HG03439 (cell line): ENCODE data around the gene VAMP2.
A peak's percentile ranks its signal among the peaks of the same experiment; 100 is the strongest.
"Not testable (repeated sequence)": the region's sequence is repeated elsewhere in the genome, so short reads cannot be mapped to it uniquely, and the experiment has no call there.

ENCODE experiments used
- ATAC-seq: cut with Tn5 transposase; IDR thresholded peaks from one replicate; pipeline ENCODE4 v1.9.1; 2021; ENCODE audit warnings: mild to moderate bottlenecking, moderate library complexity; ENCODE audit not compliant: unreplicated experiment

VAMP2 gene

DNA sequence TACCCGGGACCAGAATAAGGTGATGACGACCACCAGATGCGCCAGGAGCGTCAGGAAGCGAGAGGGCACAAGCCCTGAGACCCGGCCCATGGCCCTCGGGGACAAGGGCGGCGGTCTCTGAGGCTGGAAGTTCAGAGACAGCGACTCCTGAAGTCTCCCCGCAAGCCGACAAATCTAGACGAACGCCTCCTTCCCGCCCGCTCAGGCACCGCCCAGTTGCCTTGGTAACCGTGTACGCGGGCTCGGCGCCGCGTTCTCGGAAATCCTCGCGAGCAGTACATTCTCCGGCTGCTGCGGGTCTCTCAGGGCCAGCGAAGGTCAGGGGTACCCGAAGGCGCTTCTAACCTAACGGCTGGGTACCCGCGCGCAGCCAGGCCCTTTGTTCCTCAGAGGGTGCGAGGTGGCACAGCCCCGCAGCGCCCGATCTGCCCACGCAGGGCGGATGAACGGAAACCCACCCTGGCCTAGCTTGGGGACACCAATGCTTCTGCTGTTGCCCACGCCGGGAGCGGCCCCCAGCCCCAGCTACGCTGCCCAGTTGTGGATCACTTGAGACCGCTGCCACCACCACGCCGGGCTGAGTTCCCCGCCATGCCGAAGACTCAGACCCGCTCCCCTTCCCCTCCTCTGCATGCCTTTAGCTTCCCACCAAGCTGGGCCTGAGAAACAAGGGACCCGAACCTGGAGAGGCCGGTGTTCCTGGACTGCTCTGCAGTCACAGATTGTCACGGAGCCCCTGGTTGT lies 13.6 kb upstream of the VAMP2 start, which contains the start of gene TMEM107:
TMEM107 (minus strand) TSS at position 184 of the 744 bp plus-strand sequence; CDS start at position 90, 94 bp downstream.
- no peak for ATAC-seq

- ATAC-seq: no peak
Observed at GRCh38 chr17:8175795-8176196, 13.0 kb upstream of the VAMP2 start.

- ATAC-seq: no peak
Observed at GRCh38 chr17:8173871-8174322, 11.1 kb upstream of the VAMP2 start.

GRCh38 chr17:8173056-8173870 lies 10.5 kb upstream of the VAMP2 start:
- ATAC-seq: peak; percentile 75

DNA sequence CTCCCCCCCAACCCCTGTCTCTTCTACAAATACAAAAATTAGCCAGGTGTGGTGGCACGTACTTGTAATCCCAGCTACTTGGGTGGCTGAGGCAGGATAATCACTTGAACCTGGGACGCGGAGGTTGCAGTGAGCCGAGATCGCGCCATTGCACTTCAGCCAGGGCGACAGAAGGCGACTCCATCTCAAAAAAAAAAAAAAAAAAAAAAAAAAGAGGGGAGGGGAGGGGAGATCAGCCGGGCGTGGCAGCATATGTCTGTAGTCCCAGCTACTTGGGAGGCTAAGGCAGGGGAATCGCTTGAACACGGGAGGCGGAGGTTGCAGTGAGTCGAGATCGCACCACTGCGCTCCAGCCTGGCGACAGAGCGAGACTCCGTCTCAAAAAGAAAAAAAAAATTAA lies 7.4 kb upstream of the VAMP2 start:
- ATAC-seq: not testable (repeated sequence)

DNA sequence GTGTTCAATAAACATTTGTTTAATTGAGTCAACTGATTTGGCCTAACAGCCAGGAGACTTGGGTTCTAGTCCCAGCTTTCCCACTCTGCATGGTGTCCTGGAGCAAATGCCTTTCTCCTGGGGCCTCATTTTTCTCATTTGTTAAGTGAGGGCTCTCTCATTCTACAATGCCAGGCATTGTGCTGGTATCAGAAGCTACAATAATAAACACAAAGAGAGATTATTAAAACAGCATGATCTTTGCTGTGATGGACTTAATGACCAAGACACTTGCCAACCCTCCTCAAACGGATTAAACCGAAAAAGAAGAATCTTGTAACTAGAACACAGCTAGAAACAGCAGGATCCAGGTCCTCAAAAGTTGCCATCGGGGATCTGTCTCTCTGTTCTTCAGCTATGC lies 4.8 kb upstream of the VAMP2 start:
- no peak for ATAC-seq

GRCh38 chr17:8166731-8167130 lies 4.0 kb upstream of the VAMP2 start:
- no peak for ATAC-seq

GRCh38 chr17:8164815-8165131 lies 2.0 kb upstream of the VAMP2 start:
- no peak for ATAC-seq

DNA sequence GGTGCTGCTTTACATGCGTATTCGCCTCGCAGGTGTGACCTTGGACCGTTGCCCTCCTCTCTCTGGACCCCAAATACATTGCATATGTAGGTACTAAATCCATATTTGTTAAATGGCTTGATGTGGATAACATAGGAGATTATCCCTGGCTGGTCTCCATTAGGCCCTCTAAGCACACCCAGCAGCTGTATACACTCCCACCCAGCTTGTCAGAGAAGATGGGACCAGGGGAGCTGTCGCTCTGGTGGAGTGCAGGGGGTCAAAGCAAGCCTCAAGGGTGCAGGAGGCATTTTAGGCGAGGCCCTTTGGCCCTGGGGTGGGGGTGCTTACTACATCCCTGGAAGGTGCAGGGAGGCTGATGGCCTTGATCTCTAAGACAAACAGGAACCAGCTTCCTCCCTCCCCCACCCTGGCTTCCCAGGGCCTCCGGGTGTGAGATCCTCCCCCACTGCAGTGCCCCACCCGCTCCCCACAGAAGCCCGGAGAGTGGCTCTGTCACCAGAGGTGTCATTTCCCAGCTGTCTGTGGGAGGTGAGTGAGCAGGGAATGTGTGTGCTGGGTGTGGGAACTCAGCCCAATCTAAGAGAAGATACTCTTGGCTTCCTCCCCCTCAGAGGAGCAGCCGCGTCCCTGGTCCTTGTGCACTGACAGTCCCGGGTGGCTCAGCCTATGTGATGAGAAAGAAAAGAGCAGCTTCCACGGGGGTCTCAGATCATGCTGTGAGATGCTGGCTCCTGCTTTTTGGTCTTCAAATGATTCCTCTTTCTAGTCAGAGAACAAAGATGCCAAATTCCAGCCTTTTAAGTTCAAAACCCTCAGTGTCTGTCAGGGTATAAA lies 1.4 kb upstream of the VAMP2 start:
- ATAC-seq: no peak

- no peak for ATAC-seq
Observed at GRCh38 chr17:8162997-8163977, 539 bp upstream of the VAMP2 start.

DNA sequence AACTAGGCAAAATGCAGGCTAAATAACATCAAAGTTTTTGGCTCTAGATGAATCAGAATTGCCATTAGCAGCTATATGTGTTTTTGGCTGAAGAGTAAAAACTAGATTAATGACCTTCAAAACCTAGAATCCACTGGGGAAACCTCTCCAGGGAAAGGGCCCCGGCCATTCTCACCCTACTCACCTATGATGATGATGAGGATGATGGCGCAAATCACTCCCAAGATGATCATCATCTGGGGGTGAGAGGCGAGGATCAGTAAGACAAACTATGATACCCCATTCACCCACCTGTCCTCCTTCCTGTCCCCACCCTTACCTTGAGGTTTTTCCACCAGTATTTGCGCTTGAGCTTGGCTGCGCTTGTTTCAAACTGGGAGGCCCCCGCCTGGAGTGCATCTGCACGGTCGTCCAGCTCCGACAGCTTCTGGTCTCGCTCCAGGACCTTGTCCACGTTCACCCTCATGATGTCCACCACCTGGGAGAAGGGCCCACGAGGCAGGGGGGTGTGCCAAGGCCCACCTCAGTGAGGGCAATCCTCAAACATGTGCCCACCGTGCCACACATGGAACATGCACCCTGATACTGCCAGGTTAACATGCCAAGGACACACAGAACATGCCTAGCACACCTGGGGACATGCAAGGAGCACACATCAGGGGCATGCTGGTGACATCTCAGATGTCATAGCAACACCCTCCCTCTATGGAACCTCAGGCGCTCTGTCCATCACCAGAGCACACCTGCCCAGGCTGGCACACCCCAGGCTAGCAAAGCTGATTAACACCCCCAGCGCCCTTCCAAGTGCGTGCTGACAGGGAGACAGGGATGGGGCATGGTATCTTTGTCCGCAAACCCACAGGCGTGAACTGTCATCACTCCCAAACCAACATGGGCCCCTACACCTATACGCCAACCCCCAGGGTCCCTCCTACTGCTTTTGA lies 1.2 kb downstream of the VAMP2 start:
- ATAC-seq: no peak

- no peak for ATAC-seq
Observed at GRCh38 chr17:8160741-8161221, 2.0 kb downstream of the VAMP2 start.

DNA sequence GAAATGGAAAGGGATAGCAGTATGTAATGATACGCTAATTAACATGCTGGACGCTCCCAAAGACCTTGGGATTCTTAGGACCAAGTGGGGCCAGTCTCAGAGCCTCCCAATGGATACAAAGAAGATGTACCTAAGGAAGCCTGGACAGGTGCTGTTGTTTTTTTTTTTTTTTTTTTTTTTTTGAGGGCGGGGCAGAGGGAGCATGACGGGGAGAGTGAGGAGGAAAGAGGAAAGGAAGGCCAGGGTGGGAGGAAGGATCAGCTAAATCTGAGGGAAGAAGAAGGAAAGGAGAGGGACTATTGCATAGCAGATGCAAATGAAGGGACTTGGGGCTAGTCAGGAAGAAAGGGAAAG lies 2.5 kb downstream of the VAMP2 start:
- ATAC-seq: no peak

DNA sequence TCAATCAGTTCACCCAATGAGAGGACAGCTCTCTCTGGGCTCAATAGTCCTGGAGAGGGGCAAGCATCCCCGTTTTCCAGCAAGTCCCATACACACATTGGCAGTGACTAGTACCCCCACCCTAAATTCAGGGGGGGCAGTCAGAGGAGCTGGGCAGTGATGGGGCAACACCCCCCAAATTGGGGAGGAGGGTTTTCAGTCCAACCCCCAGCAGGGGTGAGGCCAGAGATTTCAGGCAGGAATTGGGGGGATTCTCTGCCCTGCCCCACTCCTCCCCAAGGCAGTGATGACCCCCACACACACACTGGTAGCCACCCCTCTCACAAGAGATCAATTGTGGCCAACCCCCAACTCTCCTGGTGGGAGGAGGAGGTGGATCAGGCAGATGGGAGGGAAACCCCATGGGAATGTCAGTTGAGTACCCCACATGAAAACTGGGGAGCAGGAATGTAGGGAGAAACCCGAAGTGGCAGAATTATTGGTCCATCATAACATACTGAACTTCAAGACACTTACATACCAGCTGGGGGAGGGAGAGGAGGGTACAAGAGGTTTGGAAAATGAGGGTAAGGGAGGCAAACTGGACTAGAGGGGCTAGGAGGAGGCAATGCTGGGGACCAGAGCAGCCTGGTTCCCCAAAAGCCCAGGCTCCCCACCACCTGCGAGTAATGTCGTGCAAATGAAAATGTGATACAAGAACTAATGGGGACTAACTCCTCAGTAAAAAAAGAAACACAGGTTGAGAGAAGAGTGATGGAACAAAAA lies 3.1 kb downstream of the VAMP2 start:
- ATAC-seq: no peak

- no peak for ATAC-seq
Observed at GRCh38 chr17:8159032-8159400, 3.7 kb downstream of the VAMP2 start.

GRCh38 chr17:8158267-8159031 lies 4.3 kb downstream of the VAMP2 start:
- no peak for ATAC-seq

DNA sequence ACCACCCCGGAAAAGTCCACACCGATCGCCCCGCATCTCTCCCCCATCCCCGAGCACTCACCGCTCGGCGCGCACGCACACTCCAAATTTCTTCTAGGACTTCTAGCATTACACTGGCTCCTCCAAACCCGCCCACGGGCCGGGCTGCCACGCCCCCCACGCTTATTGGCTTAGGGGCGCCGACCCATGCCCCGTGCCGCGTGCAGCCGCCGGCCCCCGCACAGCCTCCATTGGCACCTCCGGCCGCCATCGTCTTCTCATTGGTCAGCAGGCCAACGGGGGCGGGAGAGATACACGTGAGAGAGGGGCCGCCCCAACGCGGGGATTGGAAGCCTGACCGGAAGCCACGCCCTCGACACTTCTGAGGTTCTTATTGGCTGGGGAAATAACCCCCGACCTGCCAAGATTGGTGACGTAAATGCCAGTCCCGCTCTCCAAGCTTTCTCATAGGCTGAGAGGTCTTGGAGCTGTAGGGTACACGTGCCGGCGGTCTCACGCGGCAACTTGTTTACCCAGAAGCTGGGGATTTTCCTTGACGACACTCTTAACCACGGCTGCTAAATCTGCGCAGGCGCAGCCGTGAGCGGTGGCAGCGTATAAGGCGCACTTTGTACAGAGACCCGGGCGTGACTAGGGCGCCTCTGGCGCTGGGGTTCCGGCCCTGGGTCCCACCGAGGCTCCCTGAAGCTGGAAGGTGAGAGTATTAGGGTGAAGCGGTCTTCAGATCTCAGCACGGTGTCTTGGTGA lies 6.3 kb downstream of the VAMP2 start:
- ATAC-seq: peak; percentile 77
